ENCODE measurements around the gene CRYGC.

CRYGC gene

GRCh38 chr2:208092093-208092832, 37.4 kb downstream of the CRYGC start:
- no peak for DNase-seq

- no peak for DNase-seq
These were observed 39.2 kb downstream of the CRYGC start for GRCh38 chr2:208090420-208090819.

- no peak for DNase-seq
These were observed 43.6 kb downstream of the CRYGC start for GRCh38 chr2:208086029-208086428.

- no peak for DNase-seq
These were observed 45.8 kb downstream of the CRYGC start for GRCh38 chr2:208083807-208084206.
